ENCODE measurements around the gene CTSZ. TPM values are rescaled to one million over a fixed set of nuclear protein-coding genes. Genes with fewer than 3 reads are reported as not detected.

The CTSZ gene
- total RNA-seq, 1 experiment from 2014 or later = 26.3 TPM

DNA sequence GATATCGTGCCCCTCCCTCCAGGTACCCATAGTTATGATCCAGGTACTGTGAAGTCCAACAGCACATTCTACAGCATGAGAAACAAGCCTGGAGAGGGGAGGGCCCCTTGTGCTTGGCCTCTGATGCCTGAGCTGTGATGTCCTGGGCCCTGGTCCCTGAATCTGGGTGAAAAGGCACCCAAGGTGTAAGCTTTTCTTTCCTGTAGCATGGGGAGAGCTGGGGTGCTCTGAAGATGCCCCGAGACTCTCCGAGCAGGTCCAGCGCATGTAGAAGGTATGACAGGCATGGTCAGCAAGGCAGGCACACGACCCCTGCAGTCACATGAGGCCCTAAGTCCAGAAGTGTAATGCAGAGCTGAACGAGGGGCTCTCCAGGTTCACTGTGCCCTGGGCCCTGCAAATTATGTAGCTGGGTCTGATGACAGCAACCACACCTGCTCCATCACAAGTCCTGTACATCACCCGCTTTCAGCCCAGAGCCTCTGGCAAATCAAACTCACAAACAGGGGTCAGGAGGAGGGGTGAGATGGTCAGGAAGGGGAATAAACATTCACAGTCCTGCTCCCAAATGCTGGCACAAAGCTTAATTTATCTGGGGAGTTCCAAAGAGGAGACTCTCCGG lies 1.8 kb upstream of the CTSZ start:
- peaks cover 33% of the 10 kb centered on the region for H3K27me3 Mint-ChIP-seq (ENCODE audit: low read depth)
- CTCF ChIA-PET = interaction anchor here (0.6 to 0.8 kb wide), 2 partner anchors 23 to 800 kb away, joined by 3 read pairs; partner anchors contain the start of gene ATP5F1E
- peaks cover 25% of the 10 kb centered on the region for H3K4me1 Mint-ChIP-seq
- no peaks in the 10 kb centered on the region for H3K9me3 Mint-ChIP-seq
- DNase-seq (ENCODE audit: low spot score) (no peak), ATAC-seq (no peak)
- POLR2A ChIA-PET = interaction anchor here (1.1 kb wide), 1 partner anchor 14 kb away, joined by 8 read pairs; no protein-coding TSS in a partner anchor
- H3K27ac Mint-ChIP-seq = no peak overlapping the region
- H3K4me3 Mint-ChIP-seq = no peak overlapping the region
- H3K36me3 Mint-ChIP-seq = no peaks in the 10 kb centered on the region
- TF ChIP-seq, protein P1, sequence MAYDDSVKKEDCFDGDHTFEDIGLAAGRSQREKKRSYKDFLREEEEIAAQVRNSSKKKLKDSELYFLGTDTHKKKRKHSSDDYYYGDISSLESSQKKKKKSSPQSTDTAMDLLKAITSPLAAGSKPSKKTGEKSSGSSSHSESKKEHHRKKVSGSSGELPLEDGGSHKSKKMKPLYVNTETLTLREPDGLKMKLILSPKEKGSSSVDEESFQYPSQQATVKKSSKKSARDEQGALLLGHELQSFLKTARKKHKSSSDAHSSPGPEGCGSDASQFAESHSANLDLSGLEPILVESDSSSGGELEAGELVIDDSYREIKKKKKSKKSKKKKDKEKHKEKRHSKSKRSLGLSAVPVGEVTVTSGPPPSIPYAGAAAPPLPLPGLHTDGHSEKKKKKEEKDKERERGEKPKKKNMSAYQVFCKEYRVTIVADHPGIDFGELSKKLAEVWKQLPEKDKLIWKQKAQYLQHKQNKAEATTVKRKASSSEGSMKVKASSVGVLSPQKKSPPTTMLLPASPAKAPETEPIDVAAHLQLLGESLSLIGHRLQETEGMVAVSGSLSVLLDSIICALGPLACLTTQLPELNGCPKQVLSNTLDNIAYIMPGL (CRISPR knock-in tag; IDR thresholded peaks at IDR 0.05) = no peak
- TF ChIP-seq, protein P2, sequence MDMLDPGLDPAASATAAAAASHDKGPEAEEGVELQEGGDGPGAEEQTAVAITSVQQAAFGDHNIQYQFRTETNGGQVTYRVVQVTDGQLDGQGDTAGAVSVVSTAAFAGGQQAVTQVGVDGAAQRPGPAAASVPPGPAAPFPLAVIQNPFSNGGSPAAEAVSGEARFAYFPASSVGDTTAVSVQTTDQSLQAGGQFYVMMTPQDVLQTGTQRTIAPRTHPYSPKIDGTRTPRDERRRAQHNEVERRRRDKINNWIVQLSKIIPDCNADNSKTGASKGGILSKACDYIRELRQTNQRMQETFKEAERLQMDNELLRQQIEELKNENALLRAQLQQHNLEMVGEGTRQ (CRISPR knock-in tag; IDR thresholded peaks at IDR 0.05) = no peak
- TF ChIP-seq PRDM15 (CRISPR knock-in tag; IDR thresholded peaks at IDR 0.05) (no peak), MLX (CRISPR knock-in tag; IDR thresholded peaks at IDR 0.05) (no peak), JUN (CRISPR knock-in tag; IDR thresholded peaks at IDR 0.05) (no peak), IRF1 (CRISPR knock-in tag; IDR thresholded peaks at IDR 0.05) (no peak), ZNF423 (CRISPR knock-in tag; IDR thresholded peaks at IDR 0.05) (no peak), KAT7 (CRISPR knock-in tag; IDR thresholded peaks at IDR 0.05; ENCODE audit: borderline replicate concordance) (no peak)
- TF ChIP-seq, protein P3, sequence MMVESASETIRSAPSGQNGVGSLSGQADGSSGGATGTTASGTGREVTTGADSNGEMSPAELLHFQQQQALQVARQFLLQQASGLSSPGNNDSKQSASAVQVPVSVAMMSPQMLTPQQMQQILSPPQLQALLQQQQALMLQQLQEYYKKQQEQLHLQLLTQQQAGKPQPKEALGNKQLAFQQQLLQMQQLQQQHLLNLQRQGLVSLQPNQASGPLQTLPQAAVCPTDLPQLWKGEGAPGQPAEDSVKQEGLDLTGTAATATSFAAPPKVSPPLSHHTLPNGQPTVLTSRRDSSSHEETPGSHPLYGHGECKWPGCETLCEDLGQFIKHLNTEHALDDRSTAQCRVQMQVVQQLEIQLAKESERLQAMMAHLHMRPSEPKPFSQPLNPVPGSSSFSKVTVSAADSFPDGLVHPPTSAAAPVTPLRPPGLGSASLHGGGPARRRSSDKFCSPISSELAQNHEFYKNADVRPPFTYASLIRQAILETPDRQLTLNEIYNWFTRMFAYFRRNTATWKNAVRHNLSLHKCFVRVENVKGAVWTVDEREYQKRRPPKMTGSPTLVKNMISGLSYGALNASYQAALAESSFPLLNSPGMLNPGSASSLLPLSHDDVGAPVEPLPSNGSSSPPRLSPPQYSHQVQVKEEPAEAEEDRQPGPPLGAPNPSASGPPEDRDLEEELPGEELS (CRISPR knock-in tag; IDR thresholded peaks at IDR 0.05) = no peak

GRCh38 chr20:59007665-59008511 lies 834 bp upstream of the CTSZ start:
- POLR2A ChIA-PET = interaction anchor here (0.6 to 1.1 kb wide), 2 partner anchors 13 to 492 kb away, joined by 4 to 8 read pairs; partner anchors contain the start of gene APCDD1L
- ATAC-seq (no peak), DNase-seq (ENCODE audit: low spot score) (no peak)
- Mint-ChIP-seq H3K27me3 (ENCODE audit: low read depth) (peaks cover 31% of the 10 kb centered on the region), H3K27ac (no peak overlapping the region), H3K36me3 (no peaks in the 10 kb centered on the region), H3K4me1 (peaks cover 26% of the 10 kb centered on the region), H3K4me3 (peak overlapping the region; percentile 64), H3K9me3 (no peaks in the 10 kb centered on the region)
- CTCF ChIA-PET = interaction anchor here (0.8 kb wide), 1 partner anchor 396 kb away, joined by 3 read pairs; no protein-coding TSS in a partner anchor
- TF ChIP-seq, protein P4, sequence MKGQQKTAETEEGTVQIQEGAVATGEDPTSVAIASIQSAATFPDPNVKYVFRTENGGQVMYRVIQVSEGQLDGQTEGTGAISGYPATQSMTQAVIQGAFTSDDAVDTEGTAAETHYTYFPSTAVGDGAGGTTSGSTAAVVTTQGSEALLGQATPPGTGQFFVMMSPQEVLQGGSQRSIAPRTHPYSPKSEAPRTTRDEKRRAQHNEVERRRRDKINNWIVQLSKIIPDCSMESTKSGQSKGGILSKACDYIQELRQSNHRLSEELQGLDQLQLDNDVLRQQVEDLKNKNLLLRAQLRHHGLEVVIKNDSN (CRISPR knock-in tag; IDR thresholded peaks at IDR 0.05) = no peak
- TF ChIP-seq ZNF423 (CRISPR knock-in tag; IDR thresholded peaks at IDR 0.05) (no peak), ZNF671 (CRISPR knock-in tag; IDR thresholded peaks at IDR 0.05) (no peak)
- TF ChIP-seq, protein P5, sequence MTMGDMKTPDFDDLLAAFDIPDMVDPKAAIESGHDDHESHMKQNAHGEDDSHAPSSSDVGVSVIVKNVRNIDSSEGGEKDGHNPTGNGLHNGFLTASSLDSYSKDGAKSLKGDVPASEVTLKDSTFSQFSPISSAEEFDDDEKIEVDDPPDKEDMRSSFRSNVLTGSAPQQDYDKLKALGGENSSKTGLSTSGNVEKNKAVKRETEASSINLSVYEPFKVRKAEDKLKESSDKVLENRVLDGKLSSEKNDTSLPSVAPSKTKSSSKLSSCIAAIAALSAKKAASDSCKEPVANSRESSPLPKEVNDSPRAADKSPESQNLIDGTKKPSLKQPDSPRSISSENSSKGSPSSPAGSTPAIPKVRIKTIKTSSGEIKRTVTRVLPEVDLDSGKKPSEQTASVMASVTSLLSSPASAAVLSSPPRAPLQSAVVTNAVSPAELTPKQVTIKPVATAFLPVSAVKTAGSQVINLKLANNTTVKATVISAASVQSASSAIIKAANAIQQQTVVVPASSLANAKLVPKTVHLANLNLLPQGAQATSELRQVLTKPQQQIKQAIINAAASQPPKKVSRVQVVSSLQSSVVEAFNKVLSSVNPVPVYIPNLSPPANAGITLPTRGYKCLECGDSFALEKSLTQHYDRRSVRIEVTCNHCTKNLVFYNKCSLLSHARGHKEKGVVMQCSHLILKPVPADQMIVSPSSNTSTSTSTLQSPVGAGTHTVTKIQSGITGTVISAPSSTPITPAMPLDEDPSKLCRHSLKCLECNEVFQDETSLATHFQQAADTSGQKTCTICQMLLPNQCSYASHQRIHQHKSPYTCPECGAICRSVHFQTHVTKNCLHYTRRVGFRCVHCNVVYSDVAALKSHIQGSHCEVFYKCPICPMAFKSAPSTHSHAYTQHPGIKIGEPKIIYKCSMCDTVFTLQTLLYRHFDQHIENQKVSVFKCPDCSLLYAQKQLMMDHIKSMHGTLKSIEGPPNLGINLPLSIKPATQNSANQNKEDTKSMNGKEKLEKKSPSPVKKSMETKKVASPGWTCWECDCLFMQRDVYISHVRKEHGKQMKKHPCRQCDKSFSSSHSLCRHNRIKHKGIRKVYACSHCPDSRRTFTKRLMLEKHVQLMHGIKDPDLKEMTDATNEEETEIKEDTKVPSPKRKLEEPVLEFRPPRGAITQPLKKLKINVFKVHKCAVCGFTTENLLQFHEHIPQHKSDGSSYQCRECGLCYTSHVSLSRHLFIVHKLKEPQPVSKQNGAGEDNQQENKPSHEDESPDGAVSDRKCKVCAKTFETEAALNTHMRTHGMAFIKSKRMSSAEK (CRISPR knock-in tag; IDR thresholded peaks at IDR 0.05; ENCODE audit: borderline replicate concordance) = no peak
